Uterus (tissue), 2 donors: Measurements from ENCODE around the gene TAF1.

Source experiments
- POLR2A ChIP-seq, 2 donors: fragments of 450-650 bp; IDR thresholded peaks; one replicate each; pipeline ENCODE4 v1.6.1; 2016; ENCODE audit warnings: antibody characterized with exemption in 2 of 2, mild to moderate bottlenecking in 1 of 2, moderate library complexity in 1 of 2
- TF ChIP-seq, protein P1 (sequence below), 4 experiments: fragments of 200-600 bp in 2 of 4; fragments of 450-650 bp in 2 of 4; sonication (generic) in 2 of 4; IDR thresholded peaks; one replicate each; pipeline ENCODE4 v1.5.1; 2016 to 2019; ENCODE audit warnings: antibody characterized with exemption in 4 of 4, mild to moderate bottlenecking in 2 of 4, moderate library complexity in 1 of 4

DNA sequence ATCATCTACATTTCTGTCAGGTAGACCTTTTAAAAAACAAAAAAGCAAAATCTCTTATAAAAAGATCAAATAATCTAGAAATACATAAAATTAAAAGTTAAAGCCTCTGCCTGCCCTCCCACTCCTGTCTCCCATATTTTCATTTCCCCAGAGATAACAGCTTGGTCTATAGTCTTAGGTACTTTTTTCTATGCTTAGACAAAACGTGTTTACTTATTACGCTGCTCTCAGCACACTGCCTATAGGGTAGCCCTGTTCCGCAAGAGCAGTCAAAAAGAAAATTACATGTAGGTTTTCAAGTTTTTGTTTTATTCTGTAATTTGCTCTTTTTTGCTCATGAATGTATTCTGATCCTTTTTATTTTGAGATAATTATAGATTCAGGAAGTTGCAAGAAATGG lies 73.3 kb downstream of the TAF1 start:
- TF ChIP-seq, protein P1, sequence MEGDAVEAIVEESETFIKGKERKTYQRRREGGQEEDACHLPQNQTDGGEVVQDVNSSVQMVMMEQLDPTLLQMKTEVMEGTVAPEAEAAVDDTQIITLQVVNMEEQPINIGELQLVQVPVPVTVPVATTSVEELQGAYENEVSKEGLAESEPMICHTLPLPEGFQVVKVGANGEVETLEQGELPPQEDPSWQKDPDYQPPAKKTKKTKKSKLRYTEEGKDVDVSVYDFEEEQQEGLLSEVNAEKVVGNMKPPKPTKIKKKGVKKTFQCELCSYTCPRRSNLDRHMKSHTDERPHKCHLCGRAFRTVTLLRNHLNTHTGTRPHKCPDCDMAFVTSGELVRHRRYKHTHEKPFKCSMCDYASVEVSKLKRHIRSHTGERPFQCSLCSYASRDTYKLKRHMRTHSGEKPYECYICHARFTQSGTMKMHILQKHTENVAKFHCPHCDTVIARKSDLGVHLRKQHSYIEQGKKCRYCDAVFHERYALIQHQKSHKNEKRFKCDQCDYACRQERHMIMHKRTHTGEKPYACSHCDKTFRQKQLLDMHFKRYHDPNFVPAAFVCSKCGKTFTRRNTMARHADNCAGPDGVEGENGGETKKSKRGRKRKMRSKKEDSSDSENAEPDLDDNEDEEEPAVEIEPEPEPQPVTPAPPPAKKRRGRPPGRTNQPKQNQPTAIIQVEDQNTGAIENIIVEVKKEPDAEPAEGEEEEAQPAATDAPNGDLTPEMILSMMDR (IDR thresholded peaks at IDR 0.05): no peak
- TF ChIP-seq POLR2A (IDR thresholded peaks at IDR 0.05): no peak
